ENCODE data around the gene KIF6. TPM values are rescaled to one million over a fixed set of nuclear protein-coding genes. Genes with fewer than 3 reads are reported as not detected.

KIF6 gene
- total RNA-seq, 4 donors from 2014 or later: 0.26 to 1.8 (median 1.6) TPM; not detected in 1

GRCh38 chr6:39769012-39769411 lies 43.8 kb upstream of the KIF6 start:
- TF ChIP-seq POLR2A (IDR thresholded peaks at IDR 0.05): no peak
- no peak for TF ChIP-seq CTCF (IDR thresholded peaks at IDR 0.05)
- intact Hi-C loops (cut with DNase I; ENCODE audit: low total_unique reads): no loop called here
- Histone ChIP-seq H3K36me3 (no peaks in the 10 kb centered on the region), H3K27ac (no peak overlapping the region), H3K27me3 (no peaks in the 10 kb centered on the region), H3K4me3 (no peak overlapping the region), H3K4me1 (no peaks in the 10 kb centered on the region), H3K9me3 (no peaks in the 10 kb centered on the region)
- DNase-seq: no peak

- intact Hi-C loops (cut with DNase I; ENCODE audit: low total_unique reads): no loop called here
- TF ChIP-seq CTCF (IDR thresholded peaks at IDR 0.05) (no peak), POLR2A (IDR thresholded peaks at IDR 0.05) (no peak)
- Histone ChIP-seq H3K27ac (no peak overlapping the region), H3K9me3 (no peaks in the 10 kb centered on the region), H3K4me1 (peaks cover 0 to 3% of the 10 kb centered on the region in 2 donors), H3K4me3 (no peak overlapping the region), H3K27me3 (no peaks in the 10 kb centered on the region), H3K36me3 (no peaks in the 10 kb centered on the region)
- no peak for DNase-seq
Measured at GRCh38 chr6:39765508-39766065, 40.4 kb upstream of the KIF6 start.

- Histone ChIP-seq H3K36me3 (no peaks in the 10 kb centered on the region), H3K4me1 (peaks cover 0 to 6% of the 10 kb centered on the region in 2 donors), H3K4me3 (no peak overlapping the region), H3K9me3 (no peaks in the 10 kb centered on the region), H3K27ac (no peak overlapping the region), H3K27me3 (no peaks in the 10 kb centered on the region)
- TF ChIP-seq POLR2A (IDR thresholded peaks at IDR 0.05): no peak
- TF ChIP-seq CTCF (IDR thresholded peaks at IDR 0.05): no peak
- intact Hi-C loops (cut with DNase I; ENCODE audit: low total_unique reads): no loop called here
- no peak for DNase-seq
Measured at GRCh38 chr6:39760226-39760952, 35.2 kb upstream of the KIF6 start.

- DNase-seq: no peak
- TF ChIP-seq POLR2A (IDR thresholded peaks at IDR 0.05): no peak
- TF ChIP-seq CTCF (IDR thresholded peaks at IDR 0.05): no peak
- no peaks in the 10 kb centered on the region for H3K27me3 ChIP-seq
- H3K36me3 ChIP-seq: no peaks in the 10 kb centered on the region
- H3K27ac ChIP-seq: no peak overlapping the region
- H3K4me3 ChIP-seq: no peak overlapping the region
- no peaks in the 10 kb centered on the region for H3K9me3 ChIP-seq
- H3K4me1 ChIP-seq: peaks cover 0 to 6% of the 10 kb centered on the region in 2 donors
- intact Hi-C loops (cut with DNase I; ENCODE audit: low total_unique reads): no loop called here
Measured at GRCh38 chr6:39758905-39759605, 33.8 kb upstream of the KIF6 start.

GRCh38 chr6:39756582-39756981 lies 31.4 kb upstream of the KIF6 start:
- Histone ChIP-seq H3K4me3 (no peak overlapping the region), H3K27me3 (no peaks in the 10 kb centered on the region), H3K9me3 (no peaks in the 10 kb centered on the region), H3K4me1 (peaks cover 0 to 6% of the 10 kb centered on the region in 2 donors), H3K36me3 (no peaks in the 10 kb centered on the region), H3K27ac (no peak overlapping the region)
- intact Hi-C loops (cut with DNase I; ENCODE audit: low total_unique reads): no loop called here
- no peak for DNase-seq
- TF ChIP-seq CTCF (IDR thresholded peaks at IDR 0.05): no peak
- no peak for TF ChIP-seq POLR2A (IDR thresholded peaks at IDR 0.05)

Measured in uterus (tissue), 4 donors.